ENCODE results near the gene MYEOV.

Gene MYEOV

DNA sequence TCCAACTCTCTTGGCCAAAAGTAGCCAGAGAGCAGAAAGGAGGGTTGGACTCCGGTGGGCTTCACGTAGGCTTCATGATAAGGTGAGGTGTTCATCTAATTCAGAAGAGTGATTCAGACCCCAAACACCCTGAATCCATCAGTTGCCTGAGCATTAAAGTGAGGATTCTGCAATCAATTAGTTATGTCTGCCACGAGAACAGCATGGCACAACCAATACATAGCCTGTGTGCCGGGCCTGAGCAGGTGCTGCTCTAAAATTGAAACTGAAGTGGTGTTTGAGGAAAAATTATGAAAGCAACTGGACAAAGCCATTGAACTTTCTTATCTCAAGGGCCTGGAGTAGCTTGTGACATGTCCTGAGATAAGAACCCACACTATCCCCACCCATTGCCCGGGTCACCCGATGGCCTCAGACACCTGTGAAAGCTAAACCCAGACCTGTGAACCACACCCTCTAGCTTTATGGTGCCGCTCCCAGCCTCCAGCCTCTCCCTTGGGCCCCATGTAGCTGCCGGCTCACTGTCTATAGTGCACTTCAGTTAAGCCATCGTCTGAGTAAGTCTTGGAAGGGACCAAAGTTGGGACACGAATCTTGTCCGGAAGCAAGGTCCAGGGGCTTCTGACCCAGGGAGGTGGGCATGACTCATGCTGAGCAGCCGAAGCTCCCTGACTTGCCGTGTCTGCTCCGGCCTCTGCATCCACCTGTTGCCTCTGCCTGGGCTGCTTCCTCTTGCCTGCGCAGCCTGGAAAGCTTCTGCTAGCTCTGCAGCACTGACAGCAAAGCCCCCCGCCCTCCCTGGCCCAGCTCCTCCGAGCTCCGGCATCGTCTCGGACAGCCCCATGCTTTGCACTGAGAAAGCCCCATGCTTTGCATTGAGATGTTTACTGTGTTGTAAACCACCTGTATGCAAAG lies 5.7 kb upstream of the MYEOV start:
- DNase-seq: no peak

DNA sequence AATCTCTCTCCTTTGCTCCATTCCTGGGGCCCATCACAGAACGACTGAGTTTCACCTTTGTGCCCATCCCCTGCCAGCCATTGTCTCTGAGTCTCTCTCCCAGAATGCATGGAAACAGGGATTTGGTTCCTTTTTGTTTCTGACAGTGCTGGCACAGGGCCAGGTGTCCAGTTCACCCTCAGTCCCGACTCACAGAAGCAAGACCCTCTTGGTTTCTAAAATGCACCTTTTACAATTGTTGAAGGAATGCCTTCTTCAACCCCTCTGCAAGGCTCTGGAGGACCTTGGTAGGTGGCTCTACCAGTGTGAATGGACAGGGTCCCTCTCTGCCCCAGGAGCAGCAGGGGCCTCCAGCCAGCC lies 5.1 kb upstream of the MYEOV start:
- no peak for DNase-seq

DNA sequence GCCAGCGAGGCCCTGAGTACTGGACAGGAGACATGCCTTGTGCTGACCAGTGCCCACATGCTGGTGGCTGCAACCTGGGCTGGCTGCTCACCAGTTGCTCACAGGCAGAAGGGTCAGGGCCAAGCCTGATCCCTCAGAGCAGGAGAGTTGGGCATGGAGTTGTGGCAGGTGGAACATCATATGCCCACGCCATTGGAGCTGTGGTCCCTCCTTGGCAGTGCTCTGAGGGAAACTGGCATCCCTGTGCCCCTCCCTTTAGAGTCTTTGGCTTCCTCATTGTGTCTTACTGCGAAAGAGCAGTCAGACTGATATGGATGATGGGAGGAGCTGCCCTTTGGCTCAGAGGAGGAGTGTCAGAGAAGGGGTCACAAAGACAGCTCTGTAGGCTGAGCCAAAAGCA lies 3.1 kb upstream of the MYEOV start:
- DNase-seq: no peak

DNA sequence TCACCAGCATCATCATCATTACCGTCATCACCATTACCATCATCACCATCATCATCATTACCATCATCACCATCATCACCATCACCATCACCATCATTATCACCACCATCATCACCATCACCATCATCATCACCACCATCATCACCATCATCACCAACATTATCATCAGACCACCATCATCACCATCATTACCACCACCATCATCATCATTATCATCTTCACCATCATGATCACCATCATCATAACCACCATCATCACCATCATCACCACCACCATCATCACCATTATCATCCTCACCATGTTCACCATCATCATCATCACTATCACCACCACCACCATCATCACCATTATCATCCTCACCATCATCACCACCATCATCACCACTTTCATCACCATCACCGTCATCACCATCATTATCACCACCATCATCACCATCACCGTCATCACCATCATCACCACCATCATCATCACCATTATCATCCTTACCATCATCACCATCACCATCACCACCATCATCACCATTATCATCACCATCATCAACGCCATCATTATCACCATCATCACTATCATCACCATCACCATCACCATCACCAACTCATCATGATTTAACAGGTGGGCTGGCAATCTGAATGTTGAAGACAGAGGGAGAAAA lies 2.4 kb upstream of the MYEOV start:
- DNase-seq: no peak

DNA sequence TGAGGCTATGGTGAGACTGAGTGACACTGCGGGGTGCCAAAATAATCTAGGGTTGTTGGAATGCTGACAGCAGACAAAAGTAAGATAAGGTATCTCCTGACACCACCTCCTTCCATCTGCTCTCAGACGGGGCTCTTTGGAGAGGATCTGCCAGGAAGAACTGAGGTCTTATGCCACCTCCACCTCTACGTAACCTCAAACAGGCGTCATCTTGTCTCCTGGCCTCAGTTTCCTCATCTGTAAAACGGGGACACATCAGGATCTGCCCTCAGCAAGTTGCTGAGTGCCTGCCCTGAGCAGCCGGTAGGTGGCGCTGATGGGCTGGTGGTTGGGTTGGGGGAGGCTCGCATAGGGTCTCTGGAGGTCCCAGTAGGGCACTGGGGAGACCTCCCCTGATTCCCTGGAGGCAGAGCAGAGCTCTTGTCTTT lies 1.7 kb upstream of the MYEOV start:
- DNase-seq: no peak

DNA sequence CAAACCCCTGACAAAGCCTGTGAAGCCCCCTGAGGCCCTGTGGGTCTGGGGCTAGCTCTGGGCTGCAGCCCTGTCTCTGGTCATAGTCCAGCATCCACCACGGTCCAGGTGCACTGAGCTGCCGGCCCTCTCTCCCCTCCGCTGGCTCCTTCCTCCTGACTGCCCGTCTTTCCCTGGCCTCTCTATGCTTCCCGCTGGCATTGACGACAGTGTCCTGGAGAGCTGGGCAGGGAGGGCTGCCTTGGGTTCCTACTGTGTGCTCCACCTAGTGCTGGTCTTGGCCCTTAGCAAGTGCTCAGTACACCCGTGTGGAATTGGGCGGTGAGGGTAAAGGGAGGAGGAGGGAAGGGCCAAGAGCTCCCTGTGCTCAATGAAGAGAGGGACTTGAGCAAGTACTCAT lies 868 bp upstream of the MYEOV start:
- DNase-seq: no peak

DNA sequence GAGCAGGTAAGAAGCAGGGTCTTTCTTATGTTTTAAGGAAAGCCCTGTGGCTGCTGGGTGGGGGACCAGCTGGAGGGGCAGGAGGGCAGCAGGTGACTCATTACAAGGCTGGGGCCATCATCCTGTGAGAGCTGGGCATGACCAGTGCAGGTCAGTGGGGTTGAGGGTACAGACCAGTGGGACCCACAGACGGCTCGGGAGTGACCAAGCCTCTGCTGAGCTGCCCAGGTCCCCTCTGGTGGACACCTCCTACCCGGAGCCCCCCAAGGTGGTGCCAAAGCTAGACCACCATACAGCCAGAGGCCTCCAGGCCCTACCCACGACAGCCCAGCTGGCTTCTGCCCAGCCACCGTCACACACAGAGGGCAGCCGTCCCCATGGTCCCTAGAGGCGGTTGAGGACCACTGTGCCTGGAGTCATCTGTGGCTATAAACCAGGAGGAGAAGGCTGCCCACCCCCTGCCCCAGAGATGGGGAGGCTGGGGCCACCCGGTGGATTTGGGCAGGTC lies 670 bp downstream of the MYEOV start:
- DNase-seq: no peak

DNA sequence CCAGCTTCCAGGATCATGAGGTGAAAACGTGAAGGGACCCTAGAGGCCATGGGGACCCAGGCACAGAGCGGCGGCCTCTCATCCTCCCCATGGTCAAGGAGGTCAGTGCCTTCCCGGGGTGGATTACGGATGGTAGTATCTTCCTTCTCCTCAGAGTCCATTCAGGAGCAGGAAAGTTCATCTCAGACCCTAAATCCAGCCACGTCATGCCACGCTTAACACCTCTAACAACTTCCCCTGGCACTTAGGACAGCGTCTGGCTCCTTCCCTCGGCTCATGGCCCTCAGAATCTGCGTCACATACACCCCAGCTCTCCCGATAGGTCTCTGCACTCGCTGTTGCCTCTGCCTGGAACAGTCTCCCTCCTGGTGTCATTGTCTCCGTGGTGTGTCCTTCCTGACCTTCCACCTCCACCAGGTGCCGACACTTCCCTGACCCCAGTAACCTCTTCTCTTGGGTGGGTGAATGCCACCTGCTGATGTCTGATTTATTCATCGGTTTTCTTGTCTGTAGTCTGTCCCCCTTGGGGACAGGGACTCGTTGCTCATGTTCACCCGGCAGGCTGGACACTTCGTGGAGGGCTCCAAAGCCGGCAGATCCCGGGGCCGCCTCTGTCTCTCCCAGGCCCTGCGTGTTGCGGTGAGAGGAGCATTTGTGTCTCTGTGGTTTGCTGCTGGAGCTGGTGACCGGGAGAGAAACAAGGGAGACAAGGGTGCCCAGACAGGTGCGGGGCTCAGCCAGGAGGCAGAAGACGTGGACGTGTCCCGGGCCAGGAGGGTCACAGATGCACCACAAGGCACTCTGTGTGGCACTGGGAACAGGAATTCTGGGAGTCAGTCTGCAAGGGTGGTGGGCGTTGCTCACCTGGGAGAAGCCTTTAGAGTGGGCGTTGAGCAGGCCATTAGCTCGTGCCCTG lies 1.4 kb downstream of the MYEOV start:
- no peak for DNase-seq

DNA sequence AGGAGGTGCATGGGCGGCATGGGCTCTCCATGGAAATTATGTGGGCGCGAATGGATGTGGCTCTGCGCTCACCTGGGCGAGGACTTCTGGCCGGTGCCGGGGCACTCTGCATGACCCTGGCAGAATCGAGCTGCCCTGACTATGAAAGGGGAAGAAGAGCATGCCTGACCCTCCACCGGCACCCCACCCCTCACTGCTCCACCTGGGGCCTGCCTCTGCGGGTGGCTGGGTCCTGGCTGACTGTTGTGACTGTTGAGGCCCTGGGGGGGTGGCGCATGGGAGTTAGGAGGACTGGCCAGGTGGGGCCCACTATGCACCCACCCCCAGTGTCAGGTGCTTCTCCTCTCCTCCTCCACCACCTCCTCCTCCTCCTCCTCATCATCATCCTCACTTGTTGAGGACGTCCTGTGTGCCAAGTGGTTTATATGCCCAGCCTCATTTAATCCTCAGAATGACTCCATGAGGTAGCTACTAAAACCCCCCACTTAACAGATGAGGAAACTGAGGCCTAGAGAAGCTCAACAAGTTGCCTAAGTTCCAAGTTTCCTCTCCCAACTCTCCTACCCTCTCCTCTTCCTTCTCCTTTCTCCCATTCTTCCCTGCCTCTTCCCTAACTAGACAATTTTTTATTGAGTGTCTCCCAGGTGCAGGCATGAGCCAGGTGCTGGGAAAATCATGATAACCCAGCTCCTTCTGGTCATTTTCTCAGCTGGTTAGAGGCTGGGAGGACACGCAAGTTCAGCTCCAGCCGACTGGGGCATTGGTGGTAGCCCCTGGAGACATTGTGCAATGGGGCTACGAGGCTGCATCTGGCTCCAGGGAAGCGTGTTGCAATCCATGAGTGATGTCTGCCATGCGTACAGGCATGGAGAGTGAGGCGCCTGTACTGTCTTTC lies 2.3 kb downstream of the MYEOV start:
- no peak for DNase-seq

DNA sequence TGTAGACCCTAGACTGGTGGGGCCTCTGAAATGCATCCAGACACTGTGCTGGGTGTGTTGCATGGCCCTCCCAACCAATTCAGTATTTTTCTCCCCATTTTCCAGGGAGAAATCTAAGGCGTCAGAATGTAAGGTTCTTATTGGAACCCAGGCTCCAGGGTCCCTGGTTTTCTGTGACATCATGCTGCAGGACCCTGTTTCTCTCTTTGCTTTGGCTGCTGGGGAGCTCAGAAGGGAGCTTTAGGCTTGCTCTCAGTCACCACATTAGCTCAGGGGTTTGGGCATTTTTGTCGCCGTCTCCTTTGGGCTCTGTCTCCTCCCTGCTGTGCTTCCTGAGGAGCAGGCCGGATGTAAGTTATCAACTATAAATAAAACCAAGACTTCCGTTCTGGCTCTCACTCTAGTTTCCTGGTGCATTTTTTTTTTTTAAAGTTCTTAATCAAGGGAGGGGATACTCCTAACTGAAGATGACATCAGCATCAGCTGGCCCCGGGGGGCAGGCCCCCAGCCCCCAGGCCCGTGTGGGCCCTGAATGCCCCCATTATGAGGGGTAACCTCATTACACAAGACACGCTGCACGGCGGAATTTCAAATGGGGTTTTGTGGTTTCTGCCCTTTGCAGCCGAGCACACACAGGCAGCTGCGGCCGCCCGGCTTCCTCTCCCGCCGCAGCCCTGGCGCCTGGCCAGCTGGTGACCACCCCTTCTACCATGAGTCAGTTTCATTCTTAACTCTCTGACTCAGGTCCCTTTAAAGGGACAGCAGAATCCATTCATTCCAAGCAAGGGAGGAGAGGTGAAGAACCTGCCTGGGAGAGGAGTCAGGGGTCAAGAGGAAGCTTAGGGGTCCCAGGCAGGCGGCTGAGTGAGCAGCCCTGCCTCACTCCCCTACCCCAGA lies 3.2 kb downstream of the MYEOV start:
- no peak for DNase-seq

DNA sequence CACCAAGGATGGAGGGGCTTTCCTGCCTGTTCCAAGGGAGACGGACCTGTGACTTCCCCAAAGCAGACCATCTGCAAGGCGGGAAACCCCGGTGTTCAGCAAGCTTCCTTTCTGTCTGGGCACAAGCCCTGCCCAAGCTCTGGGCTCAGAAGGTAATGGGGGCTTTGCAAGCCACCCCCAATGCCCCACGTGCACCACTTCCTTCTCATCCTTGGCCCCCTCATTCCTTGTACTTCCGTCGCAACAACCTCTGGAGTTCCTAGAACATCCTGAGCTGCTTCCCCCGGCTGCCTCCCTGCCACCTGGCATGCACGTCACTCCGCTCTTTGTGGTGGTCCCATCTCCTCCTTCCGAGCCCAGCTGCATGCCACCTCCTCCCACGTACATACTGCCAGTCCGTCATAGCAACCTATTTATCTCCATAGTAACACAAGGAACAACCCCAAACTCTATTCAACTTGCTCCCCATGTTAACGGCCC lies 3.9 kb downstream of the MYEOV start:
- DNase-seq: no peak

DNA sequence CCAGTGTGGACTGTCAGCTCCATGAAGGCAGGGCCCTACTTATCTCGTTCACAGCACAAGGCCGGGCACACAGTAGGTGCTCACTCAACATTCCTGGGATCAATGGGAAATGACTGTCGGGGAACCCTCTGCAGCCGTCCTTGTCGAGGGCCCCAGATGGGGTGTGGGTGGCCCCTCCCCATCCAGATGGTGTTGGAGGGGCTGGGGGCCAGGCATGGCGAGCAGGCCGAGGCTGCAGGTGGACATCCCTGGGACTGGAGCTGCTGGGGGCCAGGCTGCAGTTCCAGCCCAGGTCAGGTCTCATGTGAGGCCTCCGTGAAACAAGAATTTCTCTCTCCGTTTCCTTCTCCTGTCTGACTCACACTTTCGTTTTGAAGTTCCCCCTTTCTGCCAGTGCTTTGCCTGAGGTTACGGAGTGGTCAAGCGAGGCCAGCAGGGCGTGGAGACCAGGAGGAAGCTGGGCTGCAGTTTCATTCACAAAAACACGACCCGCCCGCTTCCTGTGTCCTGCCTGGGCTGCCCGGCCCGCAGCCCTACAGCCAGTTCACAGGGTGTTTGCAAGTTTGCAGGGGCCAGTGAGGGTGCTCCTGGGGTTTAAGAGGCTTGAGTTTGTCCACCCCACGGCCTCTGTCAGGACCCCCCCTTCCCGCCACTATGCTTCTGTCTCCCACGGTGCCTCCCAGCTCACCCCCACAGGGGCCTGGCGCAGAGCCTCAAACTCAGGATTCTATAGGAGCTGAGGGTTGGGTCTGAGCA lies 4.5 kb downstream of the MYEOV start:
- no peak for DNase-seq

DNA sequence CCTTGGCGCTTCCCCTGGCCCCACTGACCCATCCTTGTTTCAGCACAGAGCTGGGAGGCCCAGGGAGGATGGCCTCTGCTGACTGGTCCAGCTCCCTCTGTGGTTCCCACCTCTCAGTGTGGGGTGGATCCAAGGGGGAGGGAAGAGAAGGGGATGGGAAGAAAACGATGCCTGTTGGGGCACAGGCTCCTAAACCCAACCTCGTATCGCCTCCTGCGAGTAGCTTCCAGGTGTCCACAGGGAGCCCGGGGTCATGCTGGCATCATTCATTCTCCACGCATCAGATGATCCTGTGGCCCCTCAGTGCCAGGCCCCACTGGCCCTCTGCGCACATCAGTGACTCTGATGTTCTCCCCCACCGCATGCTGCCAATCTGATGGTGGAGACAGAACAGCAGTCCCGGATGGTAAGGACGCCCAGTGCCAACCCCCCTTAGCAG lies 5.1 kb downstream of the MYEOV start:
- DNase-seq: no peak

DNA sequence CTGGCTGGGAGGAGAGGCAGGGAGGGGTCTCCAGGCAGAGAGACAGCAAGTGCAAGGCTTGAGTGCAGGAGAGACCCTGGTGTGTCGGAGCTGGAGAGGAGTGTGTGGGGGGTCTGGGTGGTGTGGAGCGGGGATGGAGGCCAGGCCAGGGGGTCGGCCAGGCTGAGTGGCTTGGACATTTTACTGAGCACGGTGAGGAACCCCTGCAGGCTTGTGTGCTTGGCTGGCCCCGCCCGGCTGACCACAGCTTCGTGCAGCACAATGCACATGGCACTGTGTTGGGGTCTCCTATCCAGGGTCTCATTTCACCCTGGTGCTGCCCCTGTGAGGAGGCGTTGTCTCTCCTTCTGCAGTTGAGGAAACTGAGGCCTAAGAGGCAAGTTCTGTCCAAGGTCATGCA lies 5.6 kb downstream of the MYEOV start:
- no peak for DNase-seq

DNA sequence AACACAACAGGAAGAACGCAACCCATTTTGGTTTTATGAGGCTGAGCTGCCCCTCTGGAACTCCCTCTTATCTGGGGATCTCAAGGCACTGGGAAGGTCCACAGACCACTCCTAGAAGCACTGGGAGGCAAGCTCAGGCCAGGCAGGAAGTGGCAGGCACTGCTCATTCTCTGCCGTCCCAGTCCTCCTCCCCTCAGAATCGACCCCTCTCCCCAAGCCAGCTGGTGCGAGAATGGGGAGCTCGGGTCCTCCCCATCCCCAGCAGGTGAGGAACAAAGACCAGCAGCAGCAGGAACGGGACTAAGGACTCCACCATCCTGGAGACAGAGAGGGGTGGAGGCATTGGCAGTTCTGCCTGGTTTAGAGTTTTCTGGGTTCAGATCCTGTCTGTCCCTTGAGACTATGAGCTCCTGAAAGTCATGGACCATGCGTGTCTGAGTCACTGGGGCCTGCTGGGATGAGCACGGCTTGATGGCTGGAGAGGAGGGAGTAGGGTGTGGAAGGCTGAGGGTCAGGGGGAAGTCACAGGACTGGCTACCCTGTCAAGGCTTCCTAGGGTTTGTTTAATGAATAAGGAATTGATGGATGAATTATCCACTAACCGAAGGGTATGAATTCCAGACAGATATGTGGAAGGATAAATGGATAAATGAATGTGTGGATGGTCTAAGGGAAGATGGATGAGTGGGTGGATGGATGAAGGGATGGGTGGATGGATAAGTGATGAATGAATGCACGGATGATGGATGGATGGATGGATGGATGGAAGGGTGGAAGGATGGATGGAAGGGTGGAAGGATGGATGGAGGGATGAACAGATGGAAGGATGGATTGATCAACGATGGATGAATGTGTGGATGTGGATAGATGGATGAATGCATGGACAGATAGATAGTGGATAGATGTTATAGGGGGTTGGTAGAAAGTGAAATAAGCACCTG lies 6.4 kb downstream of the MYEOV start:
- no peak for DNase-seq

DNA sequence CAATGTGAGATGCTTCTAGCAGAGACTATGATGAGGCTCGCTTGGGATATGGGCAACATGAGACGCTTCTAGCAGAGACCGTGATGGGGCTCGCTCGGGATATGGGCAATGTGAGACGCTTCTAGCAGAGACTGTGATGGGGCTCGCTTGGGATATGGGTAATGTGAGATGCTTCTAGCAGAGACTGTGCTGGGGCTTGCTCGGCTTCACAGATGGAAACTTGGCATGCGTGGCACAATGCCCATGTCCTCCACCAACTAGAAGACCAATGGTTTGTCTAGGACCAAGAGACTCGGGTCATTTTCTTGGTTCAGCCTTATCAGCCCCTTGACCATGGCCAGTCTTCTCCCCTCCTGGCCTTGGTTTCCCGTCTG lies 7.1 kb downstream of the MYEOV start:
- DNase-seq: no peak

DNA sequence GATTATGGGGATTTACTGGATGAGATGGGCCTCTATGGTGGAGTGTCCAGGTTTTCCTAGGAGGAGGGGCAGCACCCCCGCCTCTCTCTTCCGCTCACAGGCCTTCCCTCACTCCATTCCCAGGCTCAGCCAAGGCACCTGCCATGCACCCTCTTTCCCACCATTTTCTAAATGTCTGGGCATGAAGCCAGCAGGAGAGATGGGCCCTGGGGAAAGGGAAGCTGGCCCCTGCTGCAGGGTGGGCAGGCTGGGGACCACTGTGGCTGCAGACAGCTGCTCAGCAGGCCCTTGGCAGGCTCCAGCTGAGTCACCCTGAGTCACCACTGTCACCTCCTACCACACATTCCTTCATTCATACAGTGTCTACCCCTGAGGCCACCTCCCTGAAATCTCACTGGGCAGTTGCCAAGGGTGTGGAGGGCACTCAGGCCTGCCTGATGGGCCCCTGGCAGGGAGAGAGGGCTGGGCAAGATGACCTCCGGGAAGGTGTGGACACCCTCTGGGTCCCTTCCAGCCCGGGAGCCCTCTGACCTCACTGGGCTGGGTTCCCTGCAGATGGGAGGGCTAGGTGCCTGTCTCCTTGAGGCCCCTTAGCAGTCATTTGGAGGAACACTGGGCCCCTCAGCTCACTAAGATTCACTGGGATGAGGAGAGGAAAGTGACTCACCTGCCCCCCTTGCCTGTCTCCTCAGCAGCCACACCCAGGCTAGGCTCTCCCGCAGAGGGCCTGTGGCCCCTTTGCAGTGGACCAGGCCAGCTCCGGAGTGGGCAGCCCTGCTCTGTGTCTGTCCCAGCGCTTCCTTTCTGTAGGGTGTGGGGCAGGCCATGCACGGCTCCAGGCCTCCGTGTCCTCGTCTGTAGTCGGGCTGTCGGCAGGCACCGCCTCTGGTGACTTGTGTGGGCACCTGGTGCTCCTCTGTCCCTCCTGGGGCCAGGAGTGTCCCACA lies 7.8 kb downstream of the MYEOV start:
- no peak for DNase-seq

Data from NCI-H1694 treated with DMSO at 0.1 percent for 48 hours (cell line).